Epidermal melanocyte (primary cell): Measurements from ENCODE around the gene USP13.
"Not testable (repeated sequence)": the region's sequence is repeated elsewhere in the genome, so short reads cannot be mapped to it uniquely, and the experiment has no call there.

Source experiments
- DNase-seq: peaks from one replicate; pipeline ENCODE4 v3.0.0; 2011; ENCODE audit warnings: low spot score; ENCODE audit not compliant: insufficient read length

Gene USP13, protein sequence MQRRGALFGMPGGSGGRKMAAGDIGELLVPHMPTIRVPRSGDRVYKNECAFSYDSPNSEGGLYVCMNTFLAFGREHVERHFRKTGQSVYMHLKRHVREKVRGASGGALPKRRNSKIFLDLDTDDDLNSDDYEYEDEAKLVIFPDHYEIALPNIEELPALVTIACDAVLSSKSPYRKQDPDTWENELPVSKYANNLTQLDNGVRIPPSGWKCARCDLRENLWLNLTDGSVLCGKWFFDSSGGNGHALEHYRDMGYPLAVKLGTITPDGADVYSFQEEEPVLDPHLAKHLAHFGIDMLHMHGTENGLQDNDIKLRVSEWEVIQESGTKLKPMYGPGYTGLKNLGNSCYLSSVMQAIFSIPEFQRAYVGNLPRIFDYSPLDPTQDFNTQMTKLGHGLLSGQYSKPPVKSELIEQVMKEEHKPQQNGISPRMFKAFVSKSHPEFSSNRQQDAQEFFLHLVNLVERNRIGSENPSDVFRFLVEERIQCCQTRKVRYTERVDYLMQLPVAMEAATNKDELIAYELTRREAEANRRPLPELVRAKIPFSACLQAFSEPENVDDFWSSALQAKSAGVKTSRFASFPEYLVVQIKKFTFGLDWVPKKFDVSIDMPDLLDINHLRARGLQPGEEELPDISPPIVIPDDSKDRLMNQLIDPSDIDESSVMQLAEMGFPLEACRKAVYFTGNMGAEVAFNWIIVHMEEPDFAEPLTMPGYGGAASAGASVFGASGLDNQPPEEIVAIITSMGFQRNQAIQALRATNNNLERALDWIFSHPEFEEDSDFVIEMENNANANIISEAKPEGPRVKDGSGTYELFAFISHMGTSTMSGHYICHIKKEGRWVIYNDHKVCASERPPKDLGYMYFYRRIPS

GRCh38 chr3:179652447-179653095, at the start of gene USP13:
Gene USP13, plus strand, starts transcription at chr3:179653040. Its CDS starts 186 bp downstream, at chr3:179653226.
- DNase-seq = peak; percentile 50

DNA sequence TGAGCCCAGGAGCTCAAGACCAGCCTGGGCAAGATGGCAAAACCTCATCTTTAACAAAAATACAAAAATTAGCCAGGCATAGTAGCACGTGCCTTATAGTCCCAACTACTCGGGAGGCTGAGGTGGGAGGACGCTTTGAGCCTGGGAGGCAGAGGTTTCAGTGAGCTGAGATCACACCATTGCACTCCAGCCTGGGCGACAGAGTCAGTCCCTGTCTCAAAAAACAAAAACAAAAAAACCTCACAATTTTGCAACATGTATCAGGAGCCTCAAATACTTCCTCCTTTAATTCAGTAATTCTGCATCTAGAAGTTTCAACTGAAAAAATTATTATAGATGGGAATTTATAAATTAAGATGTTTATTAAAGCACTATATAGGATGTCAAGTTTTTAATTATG, 49.5 kb upstream of the USP13 start:
- no peak for DNase-seq

- no peak for DNase-seq
Measured at GRCh38 chr3:179603831-179604230, 49.0 kb upstream of the USP13 start.

GRCh38 chr3:179604321-179605078, 48.3 kb upstream of the USP13 start, which contains the start of the genes MRPL47 and NDUFB5:
Gene MRPL47, minus strand, starts transcription at chr3:179604638. Its CDS starts 14 bp downstream, at chr3:179604624.
Gene NDUFB5, plus strand, starts transcription at chr3:179604794. Its CDS starts 22 bp downstream, at chr3:179604816.
- DNase-seq = peak; percentile 85

GRCh38 chr3:179606534-179607085, 46.2 kb upstream of the USP13 start:
- DNase-seq = no peak

- DNase-seq = no peak
Measured at GRCh38 chr3:179608931-179609720, 43.7 kb upstream of the USP13 start.

- DNase-seq = no peak
Measured at GRCh38 chr3:179610066-179610465, 42.8 kb upstream of the USP13 start.

DNA sequence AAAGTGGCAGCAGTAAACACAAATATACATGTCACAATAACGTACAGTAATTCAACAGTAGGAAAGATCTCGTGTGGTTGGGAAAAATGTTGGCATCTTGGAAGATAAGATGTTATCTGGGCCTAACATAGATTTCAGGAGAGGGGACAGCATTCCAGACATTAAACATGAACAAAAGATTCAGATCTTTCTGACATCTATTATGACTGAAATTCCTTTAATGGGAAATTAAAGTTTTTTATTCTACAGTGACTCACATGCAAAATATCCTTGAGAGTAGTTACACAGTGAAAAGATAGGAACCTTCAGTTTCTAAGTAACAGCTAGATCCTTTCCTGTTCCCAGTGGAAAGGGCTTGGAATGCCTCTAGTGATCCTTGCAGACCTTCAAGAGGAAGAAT, 39.0 kb upstream of the USP13 start:
- DNase-seq = no peak

- no peak for DNase-seq
Measured at GRCh38 chr3:179615458-179616173, 37.2 kb upstream of the USP13 start.

- no peak for DNase-seq
Measured at GRCh38 chr3:179622023-179622422, 30.8 kb upstream of the USP13 start.

DNA sequence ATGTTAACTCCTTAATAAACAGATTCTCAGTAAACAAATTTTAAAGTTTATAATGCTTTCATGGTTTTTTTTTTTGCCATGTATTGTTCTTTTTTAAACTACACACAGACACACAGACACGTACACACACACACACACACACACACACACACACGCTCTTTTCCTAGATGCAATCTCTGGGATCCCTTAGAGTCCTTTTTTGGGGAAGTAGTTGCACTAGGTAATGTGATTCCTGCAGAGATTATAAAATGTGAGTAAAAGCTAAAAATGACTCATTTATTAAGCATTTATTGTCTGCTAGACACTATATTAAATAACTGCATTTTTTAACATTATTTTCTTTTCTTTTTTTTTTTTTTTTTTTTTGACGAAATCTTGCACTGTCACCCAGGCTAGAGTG, 28.4 kb upstream of the USP13 start:
- DNase-seq = no peak

- DNase-seq = no peak
Measured at GRCh38 chr3:179630753-179631451, 21.9 kb upstream of the USP13 start.

- no peak for DNase-seq
Measured at GRCh38 chr3:179640469-179640868, 12.4 kb upstream of the USP13 start.

DNA sequence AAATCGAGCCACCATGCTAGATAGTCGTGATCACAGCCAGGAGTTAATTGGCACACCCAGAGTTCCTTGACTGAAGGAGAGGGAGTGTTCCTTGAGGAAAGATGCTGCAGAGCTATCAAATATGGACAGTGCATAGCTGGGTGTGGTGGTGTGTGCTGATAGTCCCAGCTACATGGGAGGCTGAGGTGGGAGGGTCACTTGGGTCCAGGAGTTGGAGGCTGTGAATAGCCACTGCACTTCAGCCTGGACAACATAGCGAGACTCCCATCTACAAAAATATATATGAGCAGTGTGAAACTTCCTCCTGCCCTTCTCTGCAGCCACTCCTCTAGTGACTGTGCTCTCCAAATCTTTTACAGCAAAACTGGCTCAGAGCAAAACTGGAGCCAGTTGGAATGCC, 10.0 kb upstream of the USP13 start:
- no peak for DNase-seq

GRCh38 chr3:179643837-179644236, 9.0 kb upstream of the USP13 start:
- DNase-seq = not testable (repeated sequence)

DNA sequence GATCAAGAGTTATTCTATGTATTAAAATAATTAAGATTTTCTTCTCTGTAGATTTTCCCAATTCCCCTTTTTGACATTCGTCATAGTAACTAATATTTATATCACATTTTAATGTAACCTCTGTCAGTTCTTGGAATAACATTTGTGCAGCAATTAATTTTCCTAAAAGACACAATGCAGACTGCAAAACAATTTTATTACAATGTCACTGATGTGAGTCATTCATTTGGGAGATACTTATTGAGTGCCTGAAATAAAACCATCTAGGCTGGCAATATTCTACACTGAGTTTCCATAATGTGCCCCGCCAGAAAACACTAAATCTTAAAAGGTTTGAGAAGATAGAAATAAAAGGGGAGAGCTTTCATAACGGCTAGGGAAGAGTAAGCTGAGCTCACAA, 6.7 kb upstream of the USP13 start:
- DNase-seq = no peak

DNA sequence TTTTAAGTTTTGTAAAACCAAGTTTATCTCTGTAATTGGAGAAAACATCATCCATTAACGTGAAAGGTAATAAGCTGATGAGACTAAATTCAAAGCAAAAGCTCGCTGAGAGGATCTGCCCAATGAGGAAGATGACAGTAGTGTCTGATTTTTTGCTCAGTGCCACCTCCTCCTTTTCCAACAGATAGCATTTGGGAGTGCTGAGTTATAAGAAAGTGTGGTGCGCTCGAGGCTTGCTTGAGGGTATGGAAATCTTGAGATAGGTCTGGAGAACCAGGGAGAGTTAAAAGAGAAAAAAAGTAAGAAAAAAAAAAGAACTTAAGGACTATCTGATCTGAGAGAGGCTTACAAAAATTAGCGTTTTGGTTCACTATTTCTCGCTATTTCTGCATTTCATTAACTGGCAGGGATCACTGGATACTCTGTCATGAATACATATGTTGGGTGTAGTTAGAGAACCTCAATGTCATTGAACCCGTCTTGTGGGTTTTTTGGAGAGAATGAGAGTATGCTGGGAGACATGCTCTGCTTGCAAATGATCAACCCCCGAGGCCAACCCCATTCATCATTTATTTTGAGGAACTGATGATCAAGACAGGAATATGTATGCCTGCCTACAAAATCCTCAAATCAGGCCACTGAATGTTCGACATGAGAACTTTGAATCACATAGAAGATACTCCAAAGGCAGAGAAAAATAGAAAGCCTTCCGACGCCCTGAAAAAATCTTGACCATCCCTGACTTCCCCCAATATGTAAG, 973 bp upstream of the USP13 start:
- DNase-seq = no peak
